Endothelial cell of umbilical vein (primary cell): ENCODE results near the gene TSSC4. TPM values are rescaled to one million over a fixed set of nuclear protein-coding genes. Genes with fewer than 3 reads are reported as not detected.

Experiments used
- BruUV-seq: library from RNA; stranded (reverse); fragments of 400-500 nt; replicated peaks from 2 replicates; lab custom pipeline; 2021; lab: Mats Ljungman, UMichigan
- CTCF ChIA-PET: fragments of 300-600, 350-600 bp; sonication (Branson Sonifier 250); formaldehyde crosslinking; loops from one replicate; lab custom pipeline; 2021; ENCODE audit warnings: antibody characterized with exemption, inconsistent platforms; lab: Charles Lee
- POLR2A ChIA-PET: fragments of 300-600, 350-600 bp; sonication (Branson Sonifier 250); formaldehyde crosslinking; loops from one replicate; lab custom pipeline; 2021; ENCODE audit warnings: antibody characterized with exemption, inconsistent platforms; lab: Charles Lee
- DNase-seq: peaks from one replicate; pipeline ENCODE4 v3.0.0-alpha.2; 2011; ENCODE audit warnings: low read depth, low spot score
- FAIRE-seq: peaks from 2 replicates; lab custom pipeline; 2011; peaks lifted over from hg19 to GRCh38; lab: Jason Lieb, UNC
- H2AFZ ChIP-seq: 2 replicates; pipeline ENCODE4 v1.6.0; 2012; ENCODE audit warnings: low read depth, low read length, control low read depth, inconsistent platforms
- H3K27ac ChIP-seq: 2 replicates; pipeline ENCODE4 v1.5.1; 2011; ENCODE audit warnings: low read depth, mild to moderate bottlenecking, control low read depth, low read length, moderate library complexity; ENCODE audit not compliant: insufficient read depth
- H3K27me3 ChIP-seq, 2 experiments: 2 replicates each; pipeline versions ENCODE4 v1.6.0 to v1.6.1; 2011; ENCODE audit warnings: low read length in 2 of 2, mixed read lengths in 1 of 2; ENCODE audit not compliant: control insufficient read depth in 2 of 2, insufficient read depth in 2 of 2
- H3K36me3 ChIP-seq, 2 experiments: 2 replicates in 1 of 2; 3 replicates in 1 of 2; pipeline ENCODE4 v1.5.1; 2011; ENCODE audit warnings: low read length in 2 of 2, mild to moderate bottlenecking in 1 of 2, moderate library complexity in 1 of 2; ENCODE audit not compliant: control insufficient read depth in 2 of 2, insufficient read depth in 2 of 2; ENCODE audit errors: extremely low read depth in 1 of 2
- H3K4me1 ChIP-seq: 3 replicates; pipeline ENCODE4 v1.5.1; 2011; ENCODE audit warnings: mild to moderate bottlenecking, low read length; ENCODE audit not compliant: control insufficient read depth, insufficient read depth; ENCODE audit errors: extremely low read depth
- H3K4me2 ChIP-seq: 2 replicates; pipeline ENCODE4 v1.6.1; 2011; ENCODE audit warnings: low read length, control low read depth, mixed read lengths; ENCODE audit not compliant: insufficient read depth
- H3K4me3 ChIP-seq, 3 experiments: fragments of 200-600 bp in 1 of 3; sonication (generic), shearing (Covaris generic) in 1 of 3; replicated peaks in 1 of 3; 2 replicates each; pipeline ENCODE4 v1.5.1; 2011 to 2016; ENCODE audit warnings: control low read depth in 3 of 3, low read length in 3 of 3, mild to moderate bottlenecking in 2 of 3, inconsistent platforms in 1 of 3, low read depth in 1 of 3, moderate library complexity in 1 of 3; ENCODE audit not compliant: insufficient read depth in 1 of 3
- H3K79me2 ChIP-seq: 2 replicates; pipeline ENCODE4 v1.6.0; 2012; ENCODE audit warnings: low read length, inconsistent platforms; ENCODE audit not compliant: control insufficient read depth, insufficient read depth
- H3K9ac ChIP-seq: replicated peaks from 2 replicates; pipeline ENCODE3; 2011; ENCODE audit warnings: low read length, control low read depth; ENCODE audit not compliant: insufficient read depth; ENCODE audit errors: extremely low read depth
- H3K9me1 ChIP-seq: replicated peaks from 3 replicates; pipeline ENCODE4 v1.6.0; 2011; ENCODE audit warnings: mild to moderate bottlenecking, low read length; ENCODE audit not compliant: control insufficient read depth, insufficient read depth; ENCODE audit errors: extremely low read depth
- H3K9me3 ChIP-seq: replicated peaks from 2 replicates; pipeline ENCODE4 v1.5.1; 2012; ENCODE audit warnings: low read length, inconsistent platforms; ENCODE audit not compliant: control insufficient read depth, insufficient read depth
- H4K20me1 ChIP-seq: replicated peaks from 2 replicates; pipeline ENCODE3; 2011; ENCODE audit warnings: mild to moderate bottlenecking, low read length; ENCODE audit not compliant: control insufficient read depth, insufficient read depth; ENCODE audit errors: extremely low read depth
- EZH2 ChIP-seq: IDR thresholded peaks from 2 replicates; pipeline ENCODE4 v1.6.1; 2012; ENCODE audit warnings: borderline replicate concordance, low read depth, mild to moderate bottlenecking, moderate library complexity, low read length, inconsistent platforms; ENCODE audit not compliant: severe bottlenecking
- FOS ChIP-seq: IDR thresholded peaks from 2 replicates; pipeline ENCODE4 v1.6.1; 2011; ENCODE audit warnings: mild to moderate bottlenecking, low read length, moderate library complexity, borderline replicate concordance; ENCODE audit not compliant: insufficient read depth
- GATA2 ChIP-seq: IDR thresholded peaks from 2 replicates; pipeline ENCODE4 v1.7.0; 2011; ENCODE audit warnings: low read depth, mild to moderate bottlenecking, moderate library complexity, mixed read lengths, low read length; ENCODE audit not compliant: insufficient read length, insufficient read depth
- JUN ChIP-seq: IDR thresholded peaks from 2 replicates; pipeline ENCODE4 v1.6.1; 2011; ENCODE audit warnings: borderline replicate concordance, low read depth; ENCODE audit not compliant: insufficient read length, insufficient read depth
- POLR2A ChIP-seq: IDR thresholded peaks from 2 replicates; pipeline ENCODE4 v1.6.1; 2012; ENCODE audit warnings: low read depth, mild to moderate bottlenecking, control low read depth, low read length
- POLR2AphosphoS5 ChIP-seq: IDR thresholded peaks from 2 replicates; pipeline ENCODE4 v1.6.1; 2012; ENCODE audit warnings: low read depth, mild to moderate bottlenecking, control low read depth, low read length, moderate library complexity; ENCODE audit not compliant: insufficient read depth
- dilution Hi-C: fragments of 300-500 bp; cut with MboI; formaldehyde crosslinking; loops from one replicate; pipeline ENCODE4 v1.15.0; 2019; ENCODE audit warnings: low sequenced_read_pairs; ENCODE audit not compliant: extremely low pct_ligation_motif_present
- intact Hi-C: fragments of 100-400 bp; cut with micrococcal nuclease; formaldehyde crosslinking; loops from one replicate; pipeline ENCODE4 v1.10.0; 2022
- polyA plus RNA-seq, 4 experiments: library from polyadenylated mRNA; depleted of rRNA in 3 of 4; stranded (reverse) in 3 of 4; unstranded in 1 of 4; fragments of >200 nt; gene quantifications; 2 replicates each; pipeline versions ENCODE4 v1.2.1 to v1.2.3, GENCODE V29; 2011 to 2012; ENCODE audit warnings: missing spikeins in 1 of 4
- total RNA-seq: library from RNA; stranded (reverse); gene quantifications from 2 replicates; pipeline ENCODE4 v1.2.3, GENCODE V29; 2021
- TF ChIP-seq, protein P1 (sequence below): IDR thresholded peaks from 2 replicates; pipeline ENCODE4 v1.6.1; 2011; ENCODE audit not compliant: insufficient read depth, insufficient read length

TSSC4 gene
- total and polyA plus RNA-seq, 2 donors (not counting 3 experiments of a cell fraction or from before 2014, with no cell fraction given) = 42.7 to 59.6 TPM

- BruUV-seq = TSS peak; percentile 10
- no peaks in the 10 kb centered on the region for H3K27me3 ChIP-seq
- no peak for FAIRE-seq
- POLR2A ChIA-PET = no interaction called here
- no peak overlapping the region for H3K9ac ChIP-seq
- H3K9me3 ChIP-seq = no peaks in the 10 kb centered on the region
- no peaks in the 10 kb centered on the region for H3K36me3 ChIP-seq
- dilution Hi-C loops = no loop called here
- DNase-seq = no peak
- H4K20me1 ChIP-seq = no peaks in the 10 kb centered on the region
- H3K4me2 ChIP-seq = no peak overlapping the region
- H3K4me1 ChIP-seq = peaks cover 22% of the 10 kb centered on the region
- H3K9me1 ChIP-seq = no peaks in the 10 kb centered on the region
- no peak overlapping the region for H3K4me3 ChIP-seq
- H3K27ac ChIP-seq = no peak overlapping the region
- CTCF ChIA-PET = interaction anchor here (2.4 to 2.9 kb wide), 2 partner anchors 45 to 71 kb away, joined by 13 to 16 read pairs; no protein-coding TSS in a partner anchor
- no peak for TF ChIP-seq POLR2A
- TF ChIP-seq GATA2 = no peak
- intact Hi-C loops = no loop called here
- H3K79me2 ChIP-seq = peaks cover 38% of the 10 kb centered on the region
- no peak overlapping the region for H2AFZ ChIP-seq
Observed at GRCh38 chr11:2375964-2376551, 24.5 kb upstream of the TSSC4 start.

DNA sequence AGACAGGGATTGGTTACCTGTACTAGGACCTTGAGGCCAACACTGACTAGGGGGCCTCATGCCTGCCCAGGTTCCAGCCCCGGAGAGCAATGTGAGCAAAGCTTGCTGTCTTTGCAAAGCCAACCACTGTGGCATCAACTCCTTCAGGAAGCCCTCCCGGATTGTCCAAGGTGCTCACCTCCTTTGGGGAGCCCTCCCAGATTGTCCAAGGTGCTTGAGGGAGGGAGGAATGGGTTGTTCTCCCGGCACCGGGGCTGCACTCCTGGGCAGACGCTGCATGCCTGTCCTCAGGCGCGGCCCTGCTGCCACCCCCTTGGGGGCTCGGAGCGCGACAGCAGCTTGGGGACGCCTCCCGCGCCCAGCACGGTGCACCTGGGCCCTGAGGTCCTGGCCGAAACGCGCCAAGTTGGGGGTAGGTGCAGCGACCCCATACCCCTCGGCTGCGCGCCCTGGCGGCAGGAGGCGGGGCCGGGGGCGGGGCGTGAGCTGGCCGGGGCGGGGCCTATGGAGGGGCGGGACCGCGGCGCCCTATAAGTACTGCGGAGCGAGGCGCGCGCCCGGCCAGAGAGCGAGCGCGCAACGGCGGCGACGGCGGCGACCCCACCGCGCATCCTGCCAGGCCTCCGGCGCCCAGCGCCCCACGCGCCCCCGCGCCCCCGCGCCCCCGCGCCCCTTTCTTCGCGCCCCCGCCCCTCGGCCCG lies 23.6 kb upstream of the TSSC4 start, which contains the start of gene CD81:
TSS of gene CD81 (plus strand) at position 560 of the 701 bp plus-strand sequence. CDS start 240 bp downstream, outside the sequence.
- no peak for TF ChIP-seq FOS
- TF ChIP-seq, protein P1, sequence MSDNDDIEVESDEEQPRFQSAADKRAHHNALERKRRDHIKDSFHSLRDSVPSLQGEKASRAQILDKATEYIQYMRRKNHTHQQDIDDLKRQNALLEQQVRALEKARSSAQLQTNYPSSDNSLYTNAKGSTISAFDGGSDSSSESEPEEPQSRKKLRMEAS = no peak
- no peak for TF ChIP-seq EZH2
- TF ChIP-seq POLR2A = peak; percentile 74
- TF ChIP-seq JUN = no peak
- peak; percentile 92 for TF ChIP-seq POLR2AphosphoS5
- Histone ChIP-seq H3K9ac (peak within 1 kb of the TSS; percentile 97), H3K27ac (peak within 1 kb of the TSS; percentile 91), H3K4me3 (peak within 1 kb of the TSS; percentile 72 to 80 (median 75)), H3K27me3 (no peaks in the 10 kb centered on the region), H3K9me1 (no peaks in the 10 kb centered on the region), H3K36me3 (no peaks in the 10 kb centered on the region), H3K4me2 (peak within 1 kb of the TSS; percentile 70), H3K4me1 (peaks cover 30% of the 10 kb centered on the region), H3K9me3 (no peaks in the 10 kb centered on the region), H4K20me1 (no peaks in the 10 kb centered on the region), H2AFZ (peak within 1 kb of the TSS; percentile 26), H3K79me2 (peaks cover 46% of the 10 kb centered on the region)
- FAIRE-seq (no peak), DNase-seq (no peak)
- intact Hi-C loops = no loop called here
- no TSS peak for BruUV-seq
- ChIA-PET POLR2A (interaction anchor here (0.5 to 2.0 kb wide), 6 partner anchors 10 to 516 kb away, joined by 3 to 17 read pairs (median 6); partner anchors contain the start of gene TSSC4), CTCF (interaction anchor here (1.2 to 2.9 kb wide), 10 partner anchors 10 to 516 kb away, joined by 3 to 23 read pairs (median 9); partner anchors contain the start of gene TSSC4)
- dilution Hi-C loops = no loop called here
